ENCODE data around the gene EXOC3L1.
A peak's percentile ranks its signal among the peaks of the same experiment; 100 is the strongest.

EXOC3L1 gene

DNA sequence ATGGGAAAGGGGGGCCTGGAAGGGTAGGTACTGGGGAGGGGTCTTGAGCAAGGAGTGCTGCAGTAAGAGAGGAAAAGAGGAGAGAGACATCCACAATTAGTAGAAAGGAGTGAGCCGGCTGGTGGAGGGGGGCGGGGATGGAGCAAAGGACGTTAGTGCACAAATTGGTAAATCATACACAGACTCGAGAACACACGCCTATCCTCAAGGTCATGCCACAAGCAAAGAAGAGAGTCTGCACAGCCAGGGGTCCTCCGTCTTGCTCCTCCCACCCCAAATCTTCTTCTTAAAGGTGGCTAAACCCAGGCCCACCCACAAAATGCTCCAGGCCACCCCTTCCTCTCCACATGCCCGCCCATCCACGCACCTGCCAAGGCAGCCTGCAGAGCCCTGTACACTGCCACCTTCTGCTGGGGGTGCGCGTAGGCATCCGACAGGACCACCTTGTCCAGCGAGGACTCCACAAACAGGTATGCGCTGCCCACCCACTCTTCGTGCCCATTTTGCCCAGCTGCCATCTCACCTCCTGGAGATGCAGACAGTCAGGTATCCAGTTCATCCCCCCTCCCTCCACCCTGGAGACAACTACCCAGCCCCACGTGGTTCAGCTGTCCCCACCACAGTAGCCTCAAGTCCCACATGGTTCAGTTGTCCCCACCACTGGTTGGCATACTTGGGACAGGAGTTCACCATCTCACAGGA is 33.6 kb downstream of the EXOC3L1 start:
- TF ChIP-seq, protein P1, sequence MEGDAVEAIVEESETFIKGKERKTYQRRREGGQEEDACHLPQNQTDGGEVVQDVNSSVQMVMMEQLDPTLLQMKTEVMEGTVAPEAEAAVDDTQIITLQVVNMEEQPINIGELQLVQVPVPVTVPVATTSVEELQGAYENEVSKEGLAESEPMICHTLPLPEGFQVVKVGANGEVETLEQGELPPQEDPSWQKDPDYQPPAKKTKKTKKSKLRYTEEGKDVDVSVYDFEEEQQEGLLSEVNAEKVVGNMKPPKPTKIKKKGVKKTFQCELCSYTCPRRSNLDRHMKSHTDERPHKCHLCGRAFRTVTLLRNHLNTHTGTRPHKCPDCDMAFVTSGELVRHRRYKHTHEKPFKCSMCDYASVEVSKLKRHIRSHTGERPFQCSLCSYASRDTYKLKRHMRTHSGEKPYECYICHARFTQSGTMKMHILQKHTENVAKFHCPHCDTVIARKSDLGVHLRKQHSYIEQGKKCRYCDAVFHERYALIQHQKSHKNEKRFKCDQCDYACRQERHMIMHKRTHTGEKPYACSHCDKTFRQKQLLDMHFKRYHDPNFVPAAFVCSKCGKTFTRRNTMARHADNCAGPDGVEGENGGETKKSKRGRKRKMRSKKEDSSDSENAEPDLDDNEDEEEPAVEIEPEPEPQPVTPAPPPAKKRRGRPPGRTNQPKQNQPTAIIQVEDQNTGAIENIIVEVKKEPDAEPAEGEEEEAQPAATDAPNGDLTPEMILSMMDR (conservative IDR thresholded peaks at IDR 0.05; ENCODE audit: low read depth, low read length) = no peak
- DNase-seq (ENCODE audit: low read depth) = no peak

DNA sequence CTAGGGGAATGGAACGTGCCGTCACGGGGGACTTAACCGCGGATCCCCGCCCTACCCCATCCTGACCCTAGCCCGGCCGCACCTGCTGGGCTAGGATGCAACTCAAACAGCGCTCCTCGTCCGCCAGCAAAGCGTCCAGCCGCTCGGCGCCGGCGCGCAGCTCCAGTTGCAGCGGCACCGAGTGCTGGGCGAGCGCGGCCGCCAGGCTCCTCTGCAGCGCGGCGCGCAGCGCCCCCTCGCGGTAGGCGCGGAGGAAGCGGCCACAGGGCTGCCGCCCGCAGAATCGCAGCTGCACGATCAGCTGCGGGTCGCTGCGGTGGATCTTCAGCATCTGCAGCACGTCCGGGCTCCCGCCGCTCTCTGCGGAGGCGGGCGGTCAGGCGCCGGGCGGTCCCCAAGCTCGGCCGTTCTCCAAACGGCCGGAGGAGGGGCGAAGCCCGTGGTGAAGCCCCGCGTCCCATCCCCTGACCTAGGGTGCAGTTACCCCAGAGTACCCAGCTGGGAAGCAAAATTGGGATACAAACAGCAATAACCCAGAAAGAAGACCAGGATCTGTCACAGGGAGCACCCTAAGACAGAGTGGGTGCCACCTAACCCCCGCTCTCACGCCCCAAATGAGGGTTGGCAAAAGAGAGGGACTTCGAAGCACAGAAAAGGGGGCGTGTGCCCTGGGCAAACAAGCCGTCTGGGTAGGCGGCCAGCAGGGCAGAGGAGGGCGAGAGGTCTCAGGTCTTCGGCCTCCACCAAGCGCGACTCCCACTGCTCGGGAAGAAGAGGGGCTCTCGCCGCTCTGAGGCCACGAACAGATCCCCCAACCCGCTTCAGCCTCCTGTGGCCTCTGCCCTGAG is 34.4 kb downstream of the EXOC3L1 start:
- H3K4me3 ChIP-seq (ENCODE audit: low read length) = peak overlapping the region; percentile 20
- TF ChIP-seq, protein P1 (conservative IDR thresholded peaks at IDR 0.05; ENCODE audit: low read depth, low read length) = peak; percentile 72
- DNase-seq (ENCODE audit: low read depth) = no peak

More for the DNA sequence above, 33.6 kb downstream of the EXOC3L1 start:
- H3K4me3 ChIP-seq (ENCODE audit: low read length) = no peak overlapping the region

DNA sequence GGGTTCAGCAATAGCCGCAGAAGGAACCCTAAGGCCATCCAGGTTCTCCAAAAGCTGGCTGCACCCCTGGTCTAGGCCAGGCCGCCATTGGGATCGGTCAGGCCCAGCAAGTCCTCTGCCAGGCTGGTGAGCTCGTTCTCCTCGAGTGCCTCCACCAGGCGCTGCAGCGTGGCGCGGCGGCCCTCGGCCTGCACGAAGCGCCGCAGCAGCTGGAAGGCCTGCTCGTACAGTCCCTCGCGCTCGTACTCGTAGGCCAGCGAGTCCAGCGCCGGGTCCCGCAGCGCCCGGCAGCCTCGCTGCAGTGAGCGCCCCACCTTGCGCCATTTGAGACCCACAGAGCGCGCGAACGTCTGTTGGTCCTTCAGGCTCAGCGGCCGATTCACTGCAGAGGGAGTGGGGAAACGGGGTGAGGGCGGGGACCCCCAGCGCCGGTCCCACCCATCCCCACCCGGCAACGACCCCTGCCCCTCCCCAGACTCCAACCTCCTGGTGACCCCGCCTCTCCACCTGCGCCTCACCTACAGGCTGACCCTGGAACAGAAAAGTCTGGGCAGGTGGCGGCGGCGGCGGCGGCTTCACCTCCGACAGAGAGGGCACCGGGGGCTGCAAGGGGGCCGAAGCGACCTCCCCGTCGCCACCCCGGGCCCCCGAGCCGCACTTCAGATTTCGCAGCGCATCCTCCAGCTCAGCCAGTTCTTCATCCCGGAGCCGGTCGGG is 35.2 kb downstream of the EXOC3L1 start:
- DNase-seq (ENCODE audit: low read depth) = no peak
- TF ChIP-seq, protein P1 (conservative IDR thresholded peaks at IDR 0.05; ENCODE audit: low read depth, low read length) = no peak
- H3K4me3 ChIP-seq (ENCODE audit: low read length) = peak overlapping the region; percentile 20

DNA sequence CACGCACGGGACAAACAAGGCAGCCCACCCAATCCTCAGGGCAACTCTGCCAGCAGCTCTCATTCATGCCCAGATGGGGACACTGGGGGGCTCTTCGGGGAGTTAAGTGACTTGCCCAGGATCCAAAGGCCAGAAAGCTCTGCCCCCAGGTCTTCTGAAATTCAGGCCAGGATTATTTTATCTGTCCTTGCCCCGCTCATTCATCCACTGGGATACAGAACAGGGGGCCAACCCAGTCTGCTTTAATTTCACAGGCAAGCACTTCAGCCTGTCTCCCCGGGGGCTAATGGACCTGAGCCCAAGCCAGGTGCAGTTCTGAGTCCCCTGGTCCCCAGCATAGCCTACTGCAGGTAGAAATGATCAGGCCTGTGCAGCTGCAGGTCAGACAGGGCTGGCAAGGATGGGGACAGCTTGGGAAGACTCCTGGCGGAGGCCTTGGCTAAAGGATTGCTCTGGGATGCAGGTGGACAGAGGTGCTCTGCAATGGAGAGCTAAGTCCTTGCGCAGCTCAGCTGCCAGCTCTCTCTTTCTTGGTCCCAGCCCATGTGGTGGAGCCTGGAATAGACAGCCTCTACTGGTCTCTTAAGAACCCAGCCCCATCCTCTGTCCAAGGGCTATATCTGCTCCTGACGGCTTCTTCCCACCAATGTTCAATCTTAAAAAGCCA is 38.4 kb downstream of the EXOC3L1 start:
- DNase-seq (ENCODE audit: low read depth) = no peak
- TF ChIP-seq, protein P1 (conservative IDR thresholded peaks at IDR 0.05; ENCODE audit: low read depth, low read length) = no peak
- no peak overlapping the region for H3K4me3 ChIP-seq (ENCODE audit: low read length)

DNA sequence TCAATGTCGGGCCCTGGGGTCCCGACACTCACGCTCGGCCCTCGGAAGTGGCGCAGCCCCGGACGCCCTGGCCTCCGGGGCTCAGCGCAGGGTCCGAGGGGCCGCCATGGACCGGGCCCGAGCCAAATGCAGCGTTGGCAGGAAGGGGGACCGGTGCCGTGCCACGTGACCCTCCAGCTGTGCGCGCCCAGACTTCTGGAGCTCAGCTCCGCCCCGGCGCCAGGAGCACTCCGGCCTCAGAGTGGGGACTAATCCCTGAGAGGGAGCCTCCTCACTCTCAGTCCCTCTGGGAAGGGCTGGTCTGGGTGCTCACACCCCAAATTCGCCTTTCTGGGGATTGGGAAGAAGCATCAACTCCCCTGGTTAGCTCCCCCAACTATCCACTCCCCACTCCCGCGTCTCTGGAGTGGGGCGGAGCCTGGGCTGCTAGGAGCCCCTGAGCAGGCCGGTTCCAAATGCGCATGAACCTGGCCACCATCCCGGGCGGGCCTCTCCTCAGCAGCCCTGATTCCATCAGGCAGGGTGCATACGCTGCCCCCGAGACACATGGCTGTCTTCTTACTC is 39.0 kb downstream of the EXOC3L1 start, which contains the start of gene B3GNT9:
Gene B3GNT9 (minus strand): TSS at position 166 of the 564 bp plus-strand sequence. CDS start 513 bp downstream, outside the sequence.
- TF ChIP-seq, protein P1 (conservative IDR thresholded peaks at IDR 0.05; ENCODE audit: low read depth, low read length) = no peak
- H3K4me3 ChIP-seq (ENCODE audit: low read length) = peak within 1 kb of the TSS; percentile 53
- DNase-seq (ENCODE audit: low read depth) = no peak
